Inferior parietal cortex (tissue), 1 donor: ENCODE results near the gene TRIM31.
"Not testable (repeated sequence)": the region's sequence is repeated elsewhere in the genome, so short reads cannot be mapped to it uniquely, and the experiment has no call there.

Experiments
- DNase-seq: peaks from one replicate; pipeline ENCODE4 v3.0.0-alpha.2; 2016; ENCODE audit errors: extremely low spot score

The TRIM31 gene

GRCh38 chr6:30149234-30149633 lies 36.3 kb upstream of the TRIM31 start:
- no peak for DNase-seq

DNA sequence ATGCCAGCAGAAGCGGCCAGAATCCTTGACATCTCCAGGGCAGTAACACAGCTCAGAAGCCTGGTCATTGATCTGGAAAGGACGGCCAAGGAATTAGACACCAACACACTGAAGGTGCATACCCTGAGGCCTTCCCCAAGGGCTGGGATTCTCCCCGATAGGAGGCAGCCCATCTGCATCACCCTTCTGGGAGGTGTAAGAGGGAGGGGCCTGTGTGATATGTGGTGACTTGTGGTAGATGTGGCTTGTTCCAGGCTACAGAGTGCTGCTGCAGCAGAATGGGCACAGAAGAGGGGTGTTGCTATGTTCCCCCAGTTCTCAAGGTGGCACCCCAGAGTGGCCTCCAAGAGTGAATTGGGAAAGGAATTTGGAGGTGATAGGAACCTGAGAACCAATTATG lies 34.2 kb upstream of the TRIM31 start:
- no peak for DNase-seq

DNA sequence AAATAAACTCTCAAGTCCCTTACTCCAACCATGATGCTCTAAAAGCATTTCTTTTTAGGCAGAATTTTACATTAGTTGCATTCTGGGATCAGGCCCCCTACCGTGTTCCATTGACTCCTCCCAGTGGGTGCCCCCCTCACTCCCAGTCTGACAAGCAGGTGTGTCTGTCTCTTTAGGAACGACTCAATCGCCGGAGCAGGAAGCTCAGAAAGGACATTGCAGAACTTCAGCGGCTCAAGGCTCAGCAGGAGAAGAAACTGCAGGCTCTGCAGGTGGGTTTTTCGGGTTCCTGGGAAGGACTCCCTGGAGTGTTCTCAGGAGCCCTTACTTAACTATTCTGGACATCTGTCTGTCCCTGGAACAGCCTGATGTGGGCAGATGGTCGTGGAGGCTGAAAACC lies 32.9 kb upstream of the TRIM31 start:
- DNase-seq = no peak

DNA sequence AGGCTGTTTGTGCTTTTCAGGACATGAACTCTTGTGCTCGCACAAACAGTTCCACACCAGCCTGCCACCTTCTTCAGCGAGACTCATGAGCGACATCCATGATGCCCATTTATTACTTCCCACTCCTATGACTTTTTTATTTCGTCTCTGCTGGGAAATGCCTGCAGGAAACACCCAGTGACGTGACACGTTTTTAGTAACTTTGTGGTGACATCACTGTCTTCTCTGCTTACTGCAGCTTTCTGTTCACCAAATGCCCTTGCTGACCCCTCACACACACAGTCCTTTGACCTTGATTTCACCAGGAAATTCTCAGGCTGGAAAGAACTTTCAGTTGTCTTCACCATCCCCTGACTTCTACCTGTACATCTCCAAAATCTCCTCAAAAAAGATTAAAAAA lies 31.9 kb upstream of the TRIM31 start:
- DNase-seq = no peak

DNA sequence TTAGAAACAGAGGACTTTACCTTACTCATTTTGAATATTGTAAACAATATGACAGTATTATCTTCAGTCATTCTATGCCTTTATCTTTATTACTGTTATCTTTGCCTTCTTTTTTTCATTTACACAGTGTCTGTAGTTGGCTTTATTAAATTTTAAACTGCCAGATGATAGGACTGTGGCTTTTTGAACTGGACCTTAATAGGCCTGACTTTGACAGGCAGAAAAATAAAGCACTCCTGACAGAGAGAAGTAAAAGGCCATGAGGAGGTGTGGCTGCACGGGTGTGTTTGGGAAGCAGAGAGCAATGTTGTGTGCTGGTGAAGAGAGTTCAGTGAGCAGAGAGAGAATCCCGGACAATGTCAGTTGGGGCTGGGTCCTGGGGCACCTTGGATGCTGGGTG lies 30.9 kb upstream of the TRIM31 start:
- DNase-seq = no peak

GRCh38 chr6:30142665-30143064 lies 29.8 kb upstream of the TRIM31 start:
- DNase-seq = no peak

DNA sequence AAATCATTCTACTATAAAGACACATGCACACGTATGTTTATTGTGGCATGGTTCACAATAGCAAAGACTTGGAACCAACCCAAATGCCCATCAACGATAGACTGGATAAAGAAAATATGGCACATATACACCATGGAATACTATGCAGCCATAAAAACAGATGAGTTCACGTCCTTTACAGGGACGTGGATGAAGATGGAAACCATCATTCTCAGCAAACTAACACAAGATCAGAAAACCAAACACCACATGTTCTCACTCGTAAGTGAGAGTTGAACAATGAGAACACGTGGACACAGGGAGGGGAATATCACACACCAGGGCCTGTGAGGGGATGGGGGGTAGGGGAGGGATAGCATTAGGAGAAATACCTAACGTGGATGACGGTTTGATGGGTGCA lies 27.4 kb upstream of the TRIM31 start:
- not testable (repeated sequence) for DNase-seq

GRCh38 chr6:30136570-30137286 lies 23.8 kb upstream of the TRIM31 start:
- no peak for DNase-seq

DNA sequence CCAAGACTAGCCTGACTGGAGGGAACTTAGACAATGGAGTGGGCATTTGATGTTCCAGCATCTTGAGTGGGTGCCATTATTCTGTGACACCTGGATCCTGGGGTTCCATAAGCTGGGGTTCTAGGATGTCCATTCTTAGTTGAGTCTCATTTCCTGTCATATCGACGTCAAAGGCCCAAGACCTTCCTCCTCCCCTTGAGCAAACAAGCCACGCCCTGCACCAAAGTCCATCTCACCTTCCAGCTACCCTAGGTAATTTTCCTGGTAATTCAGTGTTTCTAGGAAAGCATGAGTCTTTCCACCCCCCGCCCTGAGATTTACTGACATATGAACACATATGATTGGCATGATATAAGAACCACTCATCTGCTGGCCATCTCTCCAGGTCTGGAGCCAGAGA lies 22.9 kb upstream of the TRIM31 start, which contains the start of gene TRIM40:
Gene TRIM40 (plus strand): TSS at position 384 of the 400 bp plus-strand sequence. CDS start 897 bp downstream, outside the sequence.
- DNase-seq = no peak

GRCh38 chr6:30135147-30135546 lies 22.3 kb upstream of the TRIM31 start:
- DNase-seq = no peak

GRCh38 chr6:30131947-30132497 lies 19.1 kb upstream of the TRIM31 start:
- no peak for DNase-seq

DNA sequence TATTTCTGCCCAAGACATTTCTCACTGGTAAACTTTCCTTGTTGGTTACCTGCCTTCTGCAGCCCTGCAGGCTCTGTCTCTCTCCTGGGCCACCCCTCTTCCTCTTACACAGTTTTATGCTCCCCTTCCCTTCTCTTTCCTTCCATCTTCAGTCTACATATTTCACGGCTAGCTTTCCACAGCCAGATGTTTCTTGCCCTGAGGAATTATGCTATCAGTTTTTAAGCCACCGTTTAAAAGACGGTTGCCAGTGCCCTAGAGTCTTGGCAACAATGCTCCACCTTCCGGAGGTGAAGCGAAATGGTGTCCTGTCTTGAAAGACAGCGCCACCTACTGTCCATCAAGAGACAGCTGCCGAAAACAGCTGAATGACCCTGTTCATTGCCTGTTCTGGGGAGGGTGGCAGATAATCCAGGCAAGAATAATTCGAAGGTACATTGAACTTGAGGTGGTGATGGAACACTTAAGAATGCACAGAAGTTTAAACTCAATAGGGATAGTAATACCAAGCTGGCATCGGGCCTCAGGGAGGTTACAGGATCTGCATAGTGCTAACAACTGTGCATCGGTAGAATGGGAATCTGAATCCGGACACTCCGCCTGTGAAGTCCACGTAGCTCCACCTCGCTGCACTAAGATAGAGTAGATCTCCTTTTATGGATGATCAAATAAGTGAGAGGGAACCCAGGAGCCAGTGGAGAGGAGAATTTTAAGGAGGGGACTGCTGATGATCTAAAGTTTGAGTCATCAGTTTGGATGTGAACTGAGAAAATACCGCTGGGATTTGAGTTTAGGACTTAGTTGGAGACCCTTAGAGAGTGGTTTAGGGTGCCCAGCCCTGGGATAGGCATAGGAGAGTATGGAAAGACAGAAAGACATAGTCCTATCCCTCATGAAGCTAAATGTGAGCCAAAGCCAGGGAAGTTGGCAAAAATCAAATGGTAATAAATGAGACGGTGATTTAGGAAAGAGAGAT lies 18.3 kb upstream of the TRIM31 start:
- DNase-seq = peak; percentile 83

GRCh38 chr6:30130179-30130679 lies 17.3 kb upstream of the TRIM31 start:
- DNase-seq = no peak

- no peak for DNase-seq
These were observed 16.6 kb upstream of the TRIM31 start for GRCh38 chr6:30129265-30130178.

- no peak for DNase-seq
These were observed 14.6 kb upstream of the TRIM31 start for GRCh38 chr6:30127238-30128093.

GRCh38 chr6:30122515-30122914 lies 9.6 kb upstream of the TRIM31 start:
- DNase-seq = no peak

DNA sequence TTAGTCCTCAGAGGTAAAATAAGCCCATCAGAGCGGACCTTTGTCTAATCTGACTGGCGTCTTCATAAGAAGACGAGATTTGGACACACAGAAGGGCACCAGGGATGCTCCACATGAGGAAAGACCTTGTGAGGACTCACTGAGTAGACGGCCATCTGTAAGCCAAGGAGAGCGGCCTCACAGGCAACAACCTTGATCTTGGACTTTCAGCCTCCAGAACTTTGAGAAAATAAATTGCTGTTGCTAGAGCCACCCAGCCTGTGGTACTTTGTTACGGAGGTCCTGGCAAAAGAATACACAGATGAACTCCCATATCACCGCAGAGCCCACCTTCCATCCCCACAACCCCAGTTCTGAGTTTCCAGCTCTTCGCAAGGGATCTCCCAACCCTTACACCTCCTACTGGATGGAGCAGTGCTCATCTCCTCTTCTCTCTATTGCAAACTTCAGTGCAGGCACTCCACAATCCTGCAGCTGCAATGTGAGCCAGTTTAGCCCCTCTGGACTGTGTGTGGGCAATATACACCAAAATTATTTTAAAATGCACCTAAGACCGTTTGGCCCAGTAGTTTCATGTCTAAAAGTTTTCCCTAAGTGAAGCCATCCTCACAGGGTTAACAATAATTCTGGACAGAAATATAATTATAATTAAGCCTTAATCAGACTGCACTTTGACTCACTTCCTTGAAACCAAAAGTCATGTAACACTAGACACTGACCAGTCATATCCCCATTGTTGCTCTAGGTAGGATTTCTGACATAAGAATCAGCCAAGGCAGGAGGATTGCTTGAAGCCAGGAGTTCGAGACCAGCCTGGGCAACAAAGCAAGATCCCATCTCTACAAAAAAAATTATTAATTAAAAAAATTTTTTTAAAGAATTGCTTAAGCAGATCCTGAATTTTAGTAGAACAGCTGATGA lies 8.8 kb upstream of the TRIM31 start:
- DNase-seq = no peak

- not testable (repeated sequence) for DNase-seq
These were observed 5.8 kb upstream of the TRIM31 start for GRCh38 chr6:30118691-30119090.

DNA sequence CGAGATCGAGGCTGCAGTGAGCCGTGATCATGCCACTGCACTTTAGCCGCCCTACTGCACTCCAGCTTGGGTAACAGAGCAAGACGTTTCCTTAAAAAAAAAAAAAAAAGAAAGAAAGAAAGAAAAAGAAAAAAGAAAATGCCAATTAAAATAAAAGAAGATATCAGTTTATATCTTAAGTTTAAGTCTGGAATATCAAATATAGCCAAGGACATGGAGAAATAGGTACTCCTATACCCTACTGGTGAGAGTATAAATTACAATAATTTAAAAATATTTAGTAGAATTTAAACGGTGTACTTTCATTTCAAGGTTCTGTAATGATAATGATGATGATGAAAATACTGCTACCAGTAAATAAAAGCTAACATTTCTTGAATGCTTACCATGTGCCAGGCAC lies 3.8 kb upstream of the TRIM31 start:
- no peak for DNase-seq
